ENCODE data around the gene WNT5B.

Gene WNT5B

GRCh38 chr12:1661553-1662335, 32.7 kb downstream of the WNT5B start:
- peak overlapping the region; percentile 88 for H3K27ac Mint-ChIP-seq

GRCh38 chr12:1662761-1663439, 33.9 kb downstream of the WNT5B start:
- H3K4me3 Mint-ChIP-seq: peak overlapping the region; percentile 63 to 78
- peaks cover 0 to 6% of the 10 kb centered on the region in 2 donors for H3K36me3 Mint-ChIP-seq
- DNase-seq (no peak), ATAC-seq (replicated peaks) (no peak)
- peaks cover 0 to 10% of the 10 kb centered on the region in 2 donors for H3K27me3 Mint-ChIP-seq
- H3K4me1 Mint-ChIP-seq: peaks cover 16 to 27% of the 10 kb centered on the region in 2 donors
- H3K27ac Mint-ChIP-seq: peak overlapping the region; percentile 91
- peaks cover 0 to 6% of the 10 kb centered on the region in 2 donors for H3K9me3 Mint-ChIP-seq

More at GRCh38 chr12:1661553-1662335, 32.7 kb downstream of the WNT5B start:
- Mint-ChIP-seq H3K36me3 (peaks cover 0 to 6% of the 10 kb centered on the region in 2 donors), H3K4me1 (peaks cover 16 to 19% of the 10 kb centered on the region in 2 donors), H3K4me3 (peak overlapping the region; percentile 82 to 89), H3K9me3 (peaks cover 0 to 6% of the 10 kb centered on the region in 2 donors), H3K27me3 (peaks cover 0 to 10% of the 10 kb centered on the region in 2 donors)
- ATAC-seq (replicated peaks) (peak; percentile 92 to 94), DNase-seq (peak; percentile 83)

- H3K4me1 Mint-ChIP-seq: peaks cover 16 to 33% of the 10 kb centered on the region in 2 donors
- ATAC-seq (replicated peaks): no peak
- peak overlapping the region; percentile 91 for H3K27ac Mint-ChIP-seq
- peaks cover 0 to 6% of the 10 kb centered on the region in 2 donors for H3K9me3 Mint-ChIP-seq
- DNase-seq: no peak
- peak overlapping the region in 1 of 2 donors; percentile 78 for H3K4me3 Mint-ChIP-seq
- H3K27me3 Mint-ChIP-seq: peaks cover 0 to 10% of the 10 kb centered on the region in 2 donors
- peaks cover 0 to 6% of the 10 kb centered on the region in 2 donors for H3K36me3 Mint-ChIP-seq
Measured at GRCh38 chr12:1663440-1664132, 34.6 kb downstream of the WNT5B start.

- no peak for ATAC-seq (replicated peaks)
- Mint-ChIP-seq H3K27ac (no peak overlapping the region), H3K36me3 (peaks cover 0 to 6% of the 10 kb centered on the region in 2 donors), H3K9me3 (peaks cover 0 to 6% of the 10 kb centered on the region in 2 donors), H3K4me1 (peaks cover 21 to 42% of the 10 kb centered on the region in 2 donors), H3K27me3 (peaks cover 0 to 10% of the 10 kb centered on the region in 2 donors), H3K4me3 (no peak overlapping the region)
- no peak for DNase-seq
Measured at GRCh38 chr12:1665366-1665765, 36.3 kb downstream of the WNT5B start.

- Mint-ChIP-seq H3K9me3 (peaks cover 0 to 6% of the 10 kb centered on the region in 2 donors), H3K4me3 (no peak overlapping the region)
Measured at GRCh38 chr12:1666215-1666614, 37.2 kb downstream of the WNT5B start.

GRCh38 chr12:1666685-1667162, 37.7 kb downstream of the WNT5B start:
- no peak for DNase-seq
- Mint-ChIP-seq H3K4me3 (no peak overlapping the region), H3K36me3 (peaks cover 0 to 6% of the 10 kb centered on the region in 2 donors), H3K4me1 (peaks cover 21 to 41% of the 10 kb centered on the region in 2 donors), H3K27ac (no peak overlapping the region), H3K9me3 (peaks cover 0 to 6% of the 10 kb centered on the region in 2 donors), H3K27me3 (peaks cover 0 to 10% of the 10 kb centered on the region in 2 donors)
- no peak for ATAC-seq (replicated peaks)

More at GRCh38 chr12:1666215-1666614, 37.2 kb downstream of the WNT5B start:
- ATAC-seq (replicated peaks): no peak
- peaks cover 21 to 42% of the 10 kb centered on the region in 2 donors for H3K4me1 Mint-ChIP-seq
- H3K27me3 Mint-ChIP-seq: peaks cover 0 to 10% of the 10 kb centered on the region in 2 donors
- no peak for DNase-seq
- H3K36me3 Mint-ChIP-seq: peaks cover 0 to 6% of the 10 kb centered on the region in 2 donors
- H3K27ac Mint-ChIP-seq: no peak overlapping the region

GRCh38 chr12:1668833-1669543, 40.0 kb downstream of the WNT5B start:
- Mint-ChIP-seq H3K9me3 (no peaks in the 10 kb centered on the region), H3K27ac (peak overlapping the region; percentile 52), H3K27me3 (peaks cover 0 to under 1% of the 10 kb centered on the region in 2 donors), H3K4me3 (peak overlapping the region; percentile 18 to 70), H3K36me3 (no peaks in the 10 kb centered on the region), H3K4me1 (peaks cover 10 to 31% of the 10 kb centered on the region in 2 donors)
- DNase-seq: no peak
- peak in 1 of 2 donors; percentile 58 for ATAC-seq (replicated peaks)

- Mint-ChIP-seq H3K4me1 (peaks cover 7 to 25% of the 10 kb centered on the region in 2 donors), H3K36me3 (no peaks in the 10 kb centered on the region), H3K4me3 (no peak overlapping the region), H3K9me3 (no peaks in the 10 kb centered on the region), H3K27ac (peak overlapping the region; percentile 21), H3K27me3 (no peaks in the 10 kb centered on the region)
- no peak for DNase-seq
- ATAC-seq (replicated peaks): no peak
Measured at GRCh38 chr12:1670358-1671268, 41.6 kb downstream of the WNT5B start.

- no peak for ATAC-seq (replicated peaks)
- DNase-seq: no peak
- H3K36me3 Mint-ChIP-seq: no peaks in the 10 kb centered on the region
- H3K27ac Mint-ChIP-seq: no peak overlapping the region
- no peaks in the 10 kb centered on the region for H3K4me1 Mint-ChIP-seq
- H3K4me3 Mint-ChIP-seq: no peak overlapping the region
- H3K27me3 Mint-ChIP-seq: peaks cover 0 to 4% of the 10 kb centered on the region in 2 donors
- no peaks in the 10 kb centered on the region for H3K9me3 Mint-ChIP-seq
Measured at GRCh38 chr12:1676043-1676442, 47.0 kb downstream of the WNT5B start.

- no peak overlapping the region for H3K4me3 Mint-ChIP-seq
- no peaks in the 10 kb centered on the region for H3K4me1 Mint-ChIP-seq
- H3K36me3 Mint-ChIP-seq: no peaks in the 10 kb centered on the region
- H3K27me3 Mint-ChIP-seq: peaks cover 1 to 5% of the 10 kb centered on the region in 2 donors
- ATAC-seq (replicated peaks) (no peak), DNase-seq (no peak)
- H3K9me3 Mint-ChIP-seq: no peaks in the 10 kb centered on the region
- H3K27ac Mint-ChIP-seq: no peak overlapping the region
Measured at GRCh38 chr12:1680804-1681492, 51.9 kb downstream of the WNT5B start.

- Mint-ChIP-seq H3K27me3 (peaks cover 4 to 9% of the 10 kb centered on the region in 2 donors), H3K4me3 (no peak overlapping the region), H3K4me1 (no peaks in the 10 kb centered on the region), H3K36me3 (no peaks in the 10 kb centered on the region), H3K27ac (no peak overlapping the region), H3K9me3 (no peaks in the 10 kb centered on the region)
- ATAC-seq (replicated peaks): no peak
- DNase-seq: no peak
Measured at GRCh38 chr12:1681493-1681807, 52.4 kb downstream of the WNT5B start.

GRCh38 chr12:1688086-1688710, 59.2 kb downstream of the WNT5B start:
- no peak overlapping the region for H3K27ac Mint-ChIP-seq
- DNase-seq (no peak), ATAC-seq (replicated peaks) (no peak)
- H3K4me3 Mint-ChIP-seq: no peak overlapping the region
- peaks cover 4% of the 10 kb centered on the region in 2 donors for H3K27me3 Mint-ChIP-seq
- H3K9me3 Mint-ChIP-seq: no peaks in the 10 kb centered on the region
- H3K4me1 Mint-ChIP-seq: peaks cover 12 to 29% of the 10 kb centered on the region in 2 donors
- no peaks in the 10 kb centered on the region for H3K36me3 Mint-ChIP-seq
